DOHH2 (cell line): ENCODE data around the gene F11R.
A peak's percentile ranks its signal among the peaks of the same experiment; 100 is the strongest.

Experiments used
- H3F3A ChIP-seq: fragments of 200-600 bp; sonication (generic), shearing (Covaris generic); 2 replicates; pipeline ENCODE4 v1.6.0; 2016; ENCODE audit warnings: antibody characterized with exemption, mild to moderate bottlenecking; ENCODE audit not compliant: control insufficient read depth, insufficient read depth
- H3K27ac ChIP-seq: fragments of 200-600 bp; sonication (generic); 2 replicates; pipeline ENCODE4 v1.5.1; 2014; ENCODE audit warnings: low read depth, mild to moderate bottlenecking, low read length, moderate library complexity
- H3K27me3 ChIP-seq: fragments of 200-600 bp; sonication (generic); 2 replicates; pipeline ENCODE4 v1.6.1; 2014; ENCODE audit warnings: mild to moderate bottlenecking, low read length, mixed read lengths; ENCODE audit not compliant: control insufficient read depth
- H3K36me3 ChIP-seq: fragments of 200-600 bp; sonication (generic); 2 replicates; pipeline ENCODE4 v1.6.1; 2014; ENCODE audit warnings: mild to moderate bottlenecking, low read length, moderate library complexity, mixed read lengths; ENCODE audit not compliant: control insufficient read depth
- H3K4me1 ChIP-seq: fragments of 200-600 bp; sonication (generic); 2 replicates; pipeline ENCODE4 v1.6.1; 2014; ENCODE audit warnings: mild to moderate bottlenecking, low read length, mixed read lengths; ENCODE audit not compliant: control insufficient read depth
- H3K4me2 ChIP-seq: fragments of 200-600 bp; sonication (generic); 2 replicates; pipeline ENCODE4 v1.6.0; 2014; ENCODE audit warnings: mild to moderate bottlenecking, low read length, moderate library complexity
- H3K4me3 ChIP-seq: fragments of 200-600 bp; sonication (generic); 2 replicates; pipeline ENCODE4 v1.5.1; 2014; ENCODE audit warnings: mild to moderate bottlenecking, low read length, mixed read lengths
- H3K79me2 ChIP-seq: fragments of 200-600 bp; sonication (generic); 2 replicates; pipeline ENCODE4 v1.6.1; 2014; ENCODE audit warnings: mild to moderate bottlenecking, low read length, mixed read lengths; ENCODE audit not compliant: control insufficient read depth
- H3K9me2 ChIP-seq: fragments of 200-600 bp; sonication (generic); replicated peaks from 2 replicates; pipeline ENCODE4 v1.6.1; 2014; ENCODE audit warnings: mild to moderate bottlenecking, low read length, mixed read lengths; ENCODE audit not compliant: control insufficient read depth
- H3K9me3 ChIP-seq: fragments of 200-600 bp; sonication (generic); 2 replicates; pipeline ENCODE4 v1.6.1; 2014; ENCODE audit warnings: antibody characterized with exemption, low read length, mixed read lengths; ENCODE audit not compliant: control insufficient read depth, insufficient read depth
- H4K20me1 ChIP-seq: fragments of 200-600 bp; sonication (generic); 2 replicates; pipeline ENCODE4 v1.6.0; 2014; ENCODE audit warnings: low read depth, mild to moderate bottlenecking, antibody characterized with exemption, low read length, moderate library complexity; ENCODE audit not compliant: control insufficient read depth, insufficient read depth
- CTCF ChIP-seq: fragments of 200-600 bp; sonication (generic); IDR thresholded peaks from one replicate; pipeline ENCODE4 v1.5.1; 2014; ENCODE audit warnings: antibody characterized with exemption, mild to moderate bottlenecking, low read depth, low read length; ENCODE audit not compliant: poor library complexity, severe bottlenecking
- EZH2phosphoT487 ChIP-seq: fragments of 200-600 bp; sonication (generic); IDR thresholded peaks from 2 replicates; pipeline ENCODE4 v1.6.1; 2017; ENCODE audit warnings: borderline replicate concordance, mild to moderate bottlenecking, antibody characterized with exemption, low read length, moderate library complexity, mixed read lengths

The F11R gene

GRCh38 chr1:161020509-161021164 lies at the start of gene F11R:
Gene F11R (minus strand): TSS chr1:161021152. CDS start chr1:161021073, 79 bp downstream.
- Histone ChIP-seq H3K27ac (no peak within 1 kb of the TSS), H4K20me1 (no peaks in the 10 kb centered on the region), H3K4me2 (peak within 1 kb of the TSS; percentile 93), H3K9me2 (no peaks in the 10 kb centered on the region), H3K27me3 (peaks cover 7% of the 10 kb centered on the region; the same call in 1 of the 2 replicates), H3K4me1 (peaks cover 20% of the 10 kb centered on the region), H3K36me3 (no peaks in the 10 kb centered on the region), H3K9me3 (no peaks in the 10 kb centered on the region), H3K79me2 (peaks cover 9% of the 10 kb centered on the region), H3F3A (peaks cover 18% of the 10 kb centered on the region), H3K4me3 (peak within 1 kb of the TSS; percentile 68)
- TF ChIP-seq CTCF (no peak), EZH2phosphoT487 (no peak)

- Histone ChIP-seq H4K20me1 (peaks cover 10% of the 10 kb centered on the region; the same call in 1 of the 2 replicates), H3K36me3 (peaks cover 30% of the 10 kb centered on the region), H3K27me3 (no peaks in the 10 kb centered on the region), H3K79me2 (peaks cover 47% of the 10 kb centered on the region), H3F3A (peaks cover 2% of the 10 kb centered on the region; the same call in 1 of the 2 replicates), H3K4me1 (peaks cover 38% of the 10 kb centered on the region), H3K9me2 (no peaks in the 10 kb centered on the region), H3K4me3 (peak within 1 kb of the TSS; percentile 97), H3K4me2 (peak within 1 kb of the TSS; percentile 94), H3K27ac (peak within 1 kb of the TSS; percentile 91), H3K9me3 (no peaks in the 10 kb centered on the region)
- TF ChIP-seq CTCF = no peak
- no peak for TF ChIP-seq EZH2phosphoT487
Measured at GRCh38 chr1:161069731-161070270, 48.8 kb upstream of the F11R start, which contains the start of gene ARHGAP30. Gene ARHGAP30 (minus strand): TSS chr1:161069891. CDS start chr1:161069624, 267 bp downstream.

- Histone ChIP-seq H4K20me1 (peaks cover 10% of the 10 kb centered on the region; the same call in 1 of the 2 replicates), H3K27ac (peak overlapping the region; percentile 91), H3K4me3 (peak overlapping the region; percentile 97), H3K36me3 (peaks cover 32% of the 10 kb centered on the region), H3K79me2 (peaks cover 52% of the 10 kb centered on the region), H3K9me3 (no peaks in the 10 kb centered on the region), H3K27me3 (no peaks in the 10 kb centered on the region), H3K4me1 (peaks cover 38% of the 10 kb centered on the region), H3F3A (peaks cover 2% of the 10 kb centered on the region; the same call in 1 of the 2 replicates), H3K4me2 (peak overlapping the region; percentile 94), H3K9me2 (no peaks in the 10 kb centered on the region)
- TF ChIP-seq EZH2phosphoT487 (no peak), CTCF (no peak)
Measured at GRCh38 chr1:161069241-161069640, 48.3 kb upstream of the F11R start.
